ENCODE data around the gene RIMBP2.

The RIMBP2 gene

GRCh38 chr12:130501821-130502220 lies 214.3 kb downstream of the RIMBP2 start:
- DNase-seq (ENCODE audit: low spot score): no peak

- no peak for DNase-seq (ENCODE audit: low spot score)
Measured at GRCh38 chr12:130500835-130501330, 215.2 kb downstream of the RIMBP2 start.

- DNase-seq (ENCODE audit: low spot score): no peak
Measured at GRCh38 chr12:130499474-130499873, 216.6 kb downstream of the RIMBP2 start.

GRCh38 chr12:130498589-130499385 lies 217.3 kb downstream of the RIMBP2 start:
- DNase-seq (ENCODE audit: low spot score): no peak

GRCh38 chr12:130497991-130498390 lies 218.1 kb downstream of the RIMBP2 start:
- DNase-seq (ENCODE audit: low spot score): no peak

GRCh38 chr12:130497321-130497720 lies 218.8 kb downstream of the RIMBP2 start:
- no peak for DNase-seq (ENCODE audit: low spot score)

- no peak for DNase-seq (ENCODE audit: low spot score)
Measured at GRCh38 chr12:130496516-130497120, 219.5 kb downstream of the RIMBP2 start.

- no peak for DNase-seq (ENCODE audit: low spot score)
Measured at GRCh38 chr12:130495156-130495555, 220.9 kb downstream of the RIMBP2 start.

- DNase-seq (ENCODE audit: low spot score): no peak
Measured at GRCh38 chr12:130494736-130495135, 221.4 kb downstream of the RIMBP2 start.

- no peak for DNase-seq (ENCODE audit: low spot score)
Measured at GRCh38 chr12:130493951-130494350, 222.1 kb downstream of the RIMBP2 start.

- no peak for DNase-seq (ENCODE audit: low spot score)
Measured at GRCh38 chr12:130491421-130492357, 224.4 kb downstream of the RIMBP2 start.

- no peak for DNase-seq (ENCODE audit: low spot score)
Measured at GRCh38 chr12:130490674-130491073, 225.4 kb downstream of the RIMBP2 start.

- DNase-seq (ENCODE audit: low spot score): no peak
Measured at GRCh38 chr12:130489293-130489692, 226.8 kb downstream of the RIMBP2 start.

GRCh38 chr12:130488358-130488710 lies 227.8 kb downstream of the RIMBP2 start:
- DNase-seq (ENCODE audit: low spot score): no peak

GRCh38 chr12:130487636-130488357 lies 228.3 kb downstream of the RIMBP2 start:
- no peak for DNase-seq (ENCODE audit: low spot score)

- no peak for DNase-seq (ENCODE audit: low spot score)
Measured at GRCh38 chr12:130486891-130487416, 229.1 kb downstream of the RIMBP2 start.

- DNase-seq (ENCODE audit: low spot score): no peak
Measured at GRCh38 chr12:130486146-130486435, 230.0 kb downstream of the RIMBP2 start.

GRCh38 chr12:130485291-130486145 lies 230.6 kb downstream of the RIMBP2 start:
- DNase-seq (ENCODE audit: low spot score): no peak

- DNase-seq (ENCODE audit: low spot score): no peak
Measured at GRCh38 chr12:130484221-130484620, 231.9 kb downstream of the RIMBP2 start.

- no peak for DNase-seq (ENCODE audit: low spot score)
Measured at GRCh38 chr12:130483616-130484180, 232.4 kb downstream of the RIMBP2 start.
